HCT116 (cell line): ENCODE data around the gene FAM98C. TPM values are rescaled to one million over a fixed set of nuclear protein-coding genes. Genes with fewer than 3 reads are reported as not detected.

Experiments
- ATAC-seq: fragments of 200-7000 bp; cut with Tn5 transposase; 2 replicates; pipeline ENCODE4 v1.9.1; 2020; ENCODE audit warnings: mild to moderate bottlenecking, moderate library complexity
- BruUV-seq: library from RNA; stranded (reverse); fragments of 400-500 nt; replicated peaks from 2 replicates; lab custom pipeline; 2021; lab: Mats Ljungman, UMichigan
- CTCF ChIA-PET: fragments of 300-600 bp; sonication (Branson Sonifier 250); formaldehyde crosslinking; loops from one replicate; lab custom pipeline; 2021; ENCODE audit warnings: antibody characterized with exemption; lab: Charles Lee
- POLR2A ChIA-PET: fragments of 300-600, 350-600 bp; sonication (Branson Sonifier 250); formaldehyde crosslinking; loops from one replicate; lab custom pipeline; 2021; ENCODE audit warnings: antibody characterized with exemption; lab: Charles Lee
- RAD21 ChIA-PET, 2 experiments: fragments of 300-600 bp; sonication (Branson Sonifier 250); formaldehyde crosslinking; loops; one replicate each; lab custom pipeline; 2023; ENCODE audit warnings: low total read pairs in 2 of 2; ENCODE audit not compliant: uncharacterized antibody in 2 of 2, unreplicated experiment in 2 of 2, low non-redundant PET in 1 of 2; lab: Charles Lee
- DNase-seq: peaks from one replicate; pipeline ENCODE4 v3.0.0-alpha.2; 2010; ENCODE audit warnings: low read depth, low spot score
- H2AFZ ChIP-seq: fragments of 200-600 bp; shearing (Covaris generic), sonication (generic); 2 replicates; pipeline ENCODE4 v1.6.1; 2017; ENCODE audit warnings: low read depth, mixed run types, mixed read lengths, antibody characterized with exemption, low read length; ENCODE audit not compliant: poor library complexity, severe bottlenecking
- H3K27ac ChIP-seq: 2 replicates; pipeline ENCODE4 v1.5.1; 2012; ENCODE audit warnings: low read depth, low read length
- H3K27me3 ChIP-seq: fragments of 200-600 bp; sonication (generic); 2 replicates; pipeline ENCODE4 v1.6.1; 2016; ENCODE audit warnings: mixed run types, low read length, mixed read lengths; ENCODE audit not compliant: insufficient read depth
- H3K36me3 ChIP-seq, 2 experiments: fragments of 200-500 bp in 1 of 2; fragments of 200-600 bp in 1 of 2; sonication (Bioruptor generic) in 1 of 2; sonication (generic) in 1 of 2; 2 replicates each; pipeline versions ENCODE4 v1.5.1 to v1.6.1; 2014 to 2016; ENCODE audit warnings: low read length in 2 of 2, inconsistent platforms in 1 of 2, mixed read lengths in 1 of 2, mixed run types in 1 of 2; ENCODE audit not compliant: insufficient read depth in 2 of 2, control insufficient read depth in 1 of 2
- H3K4me1 ChIP-seq, 2 experiments: fragments of 200-600 bp in 1 of 2; sonication (generic) in 1 of 2; 2 replicates each; pipeline versions ENCODE4 v1.5.1 to v1.6.1; 2012 to 2017; ENCODE audit warnings: low read length in 2 of 2, inconsistent platforms in 1 of 2, mild to moderate bottlenecking in 1 of 2, mixed read lengths in 1 of 2, mixed run types in 1 of 2, moderate library complexity in 1 of 2; ENCODE audit not compliant: insufficient read depth in 2 of 2, control insufficient read depth in 1 of 2
- H3K4me2 ChIP-seq: fragments of 200-600 bp; sonication (generic); 2 replicates; pipeline ENCODE4 v1.6.1; 2017; ENCODE audit warnings: mixed run types, low read length, mixed read lengths
- H3K4me3 ChIP-seq, 2 experiments: fragments of 200-600 bp in 1 of 2; sonication (generic) in 1 of 2; replicated peaks in 1 of 2; 2 replicates each; pipeline ENCODE4 v1.5.1; 2011 to 2016; ENCODE audit warnings: low read length in 2 of 2, control low read depth in 1 of 2, low read depth in 1 of 2, mild to moderate bottlenecking in 1 of 2, mixed read lengths in 1 of 2, mixed run types in 1 of 2
- H3K79me2 ChIP-seq: fragments of 200-600 bp; sonication (generic); 2 replicates; pipeline ENCODE4 v1.6.1; 2017; ENCODE audit warnings: mild to moderate bottlenecking, mixed run types, low read length, moderate library complexity, mixed read lengths; ENCODE audit not compliant: insufficient read depth
- H3K9ac ChIP-seq: fragments of 200-600 bp; sonication (generic); 2 replicates; pipeline ENCODE4 v1.6.1; 2016; ENCODE audit warnings: low read length, mixed read lengths
- H3K9me2 ChIP-seq: fragments of 200-600 bp; sonication (generic), shearing (Covaris generic); 2 replicates; pipeline ENCODE4 v1.6.1; 2017; ENCODE audit warnings: mixed run types, mild to moderate bottlenecking, moderate library complexity; ENCODE audit not compliant: insufficient read depth
- H3K9me3 ChIP-seq, 2 experiments: fragments of 200-500 bp in 1 of 2; fragments of 200-600 bp in 1 of 2; sonication (Bioruptor generic) in 1 of 2; sonication (generic) in 1 of 2; 2 replicates each; pipeline ENCODE4 v1.6.1; 2014 to 2017; ENCODE audit warnings: low read length in 2 of 2, mixed read lengths in 2 of 2, inconsistent platforms in 1 of 2, low read depth in 1 of 2, mild to moderate bottlenecking in 1 of 2, mixed run types in 1 of 2, moderate library complexity in 1 of 2; ENCODE audit not compliant: control insufficient read depth in 1 of 2, insufficient read depth in 1 of 2
- H4K20me1 ChIP-seq: fragments of 200-600 bp; sonication (generic), shearing (Covaris generic); 2 replicates; pipeline ENCODE4 v1.6.1; 2017; ENCODE audit warnings: mixed run types, mild to moderate bottlenecking, moderate library complexity; ENCODE audit not compliant: insufficient read depth
- CBX3 ChIP-seq: IDR thresholded peaks from 2 replicates; pipeline ENCODE4 v1.6.1; 2012; ENCODE audit warnings: low read depth
- CEBPB ChIP-seq: IDR thresholded peaks from 2 replicates; pipeline ENCODE4 v1.6.1; 2012; ENCODE audit warnings: low read depth
- CTCF ChIP-seq, 3 experiments: fragments of 200-600 bp in 1 of 3; sonication (generic) in 1 of 3; IDR thresholded peaks in 2 of 3; conservative IDR thresholded peaks in 1 of 3; 2 replicates each; pipeline ENCODE4 v1.5.1; 2012 to 2017; ENCODE audit warnings: low read depth in 2 of 3, low read length in 2 of 3, antibody characterized with exemption in 1 of 3, borderline replicate concordance in 1 of 3, control low read depth in 1 of 3, mild to moderate bottlenecking in 1 of 3, mixed read lengths in 1 of 3, mixed run types in 1 of 3, moderate library complexity in 1 of 3; ENCODE audit not compliant: insufficient read depth in 1 of 3
- EGR1 ChIP-seq: IDR thresholded peaks from 2 replicates; pipeline ENCODE4 v1.6.1; 2012; ENCODE audit warnings: low read depth
- ELF1 ChIP-seq: IDR thresholded peaks from 2 replicates; pipeline ENCODE4 v1.6.1; 2012; ENCODE audit warnings: low read depth, borderline replicate concordance
- EZH2 ChIP-seq: fragments of 200-600 bp; sonication (generic); IDR thresholded peaks from 2 replicates; pipeline ENCODE4 v1.6.1; 2017; ENCODE audit warnings: antibody characterized with exemption, mixed run types
- POLR2A ChIP-seq: IDR thresholded peaks from 2 replicates; pipeline ENCODE4 v1.7.0; 2011; ENCODE audit warnings: borderline replicate concordance; ENCODE audit not compliant: insufficient read depth, insufficient read length; ENCODE audit errors: extremely low read depth
- POLR2AphosphoS5 ChIP-seq: IDR thresholded peaks from 2 replicates; pipeline ENCODE4 v1.6.1; 2011; ENCODE audit warnings: mild to moderate bottlenecking, low read depth, low read length, moderate library complexity
- RAD21 ChIP-seq: IDR thresholded peaks from 2 replicates; pipeline ENCODE4 v1.6.1; 2012; ENCODE audit warnings: low read depth, mild to moderate bottlenecking
- SIN3A ChIP-seq: IDR thresholded peaks from 2 replicates; pipeline ENCODE4 v1.6.1; 2012; ENCODE audit warnings: low read depth
- SRF ChIP-seq: IDR thresholded peaks from 2 replicates; pipeline ENCODE4 v1.6.1; 2012; ENCODE audit warnings: low read depth
- TCF7L2 ChIP-seq: IDR thresholded peaks from 2 replicates; pipeline ENCODE4 v1.7.0; 2011; ENCODE audit warnings: borderline replicate concordance, inconsistent platforms; ENCODE audit not compliant: insufficient read depth, insufficient read length; ENCODE audit errors: extremely low read depth
- ZNF274 ChIP-seq: fragments of 200-500 bp; sonication (Bioruptor generic); IDR thresholded peaks from 2 replicates; pipeline ENCODE4 v1.6.1; 2014; ENCODE audit warnings: mild to moderate bottlenecking, low read depth, low read length, inconsistent platforms
- intact Hi-C: fragments of 100-400 bp; cut with micrococcal nuclease; formaldehyde crosslinking; loops from 2 replicates; pipeline ENCODE4 v1.10.0; 2022
- total RNA-seq: library from RNA; stranded (reverse); gene quantifications from one replicate; pipeline ENCODE4 v1.2.1, GENCODE V29; 2021; ENCODE audit not compliant: unreplicated experiment
- TF ChIP-seq, protein P1 (sequence below): IDR thresholded peaks from 2 replicates; pipeline ENCODE4 v1.6.1; 2012

FAM98C gene
- total RNA-seq, 1 experiment from 2014 or later, result 33.8 TPM

DNA sequence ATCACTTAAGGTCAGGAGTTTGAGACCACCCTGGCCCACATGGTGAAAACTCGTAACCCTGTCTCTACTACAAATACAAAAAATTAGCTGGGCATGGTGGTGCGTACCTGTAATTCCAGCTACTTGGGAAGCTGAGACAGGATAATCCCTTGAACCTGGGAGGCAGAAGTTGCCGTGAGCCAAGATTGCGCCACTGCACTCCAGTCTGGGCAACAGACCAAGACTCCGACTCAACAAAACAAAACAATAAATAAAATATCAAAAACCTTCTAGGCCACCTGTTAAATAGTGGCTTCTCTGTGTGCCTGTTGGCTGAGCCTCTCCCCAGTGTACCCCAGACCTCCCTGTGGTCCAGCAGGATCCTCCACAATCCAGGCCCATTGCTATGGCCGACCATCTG, 31.8 kb upstream of the FAM98C start:
- Histone ChIP-seq H2AFZ (no peak overlapping the region), H3K27ac (no peak overlapping the region), H3K36me3 (peaks cover 0 to under 1% of the 10 kb centered on the region in 2 experiments; a peak in 2 of 4 replicates), H3K4me2 (no peak overlapping the region), H3K9me3 (no peaks in the 10 kb centered on the region), H3K27me3 (no peaks in the 10 kb centered on the region), H3K4me1 (peaks cover 9 to 14% of the 10 kb centered on the region in 2 experiments)
- RAD21 ChIA-PET, result interaction anchor here in 1 of 2 experiments (0.6 kb wide), 1 partner anchor 938 kb away, joined by 6 read pairs; no protein-coding TSS in a partner anchor
- intact Hi-C loops, result no loop called here
- no TSS peak for BruUV-seq
- TF ChIP-seq, protein P1, sequence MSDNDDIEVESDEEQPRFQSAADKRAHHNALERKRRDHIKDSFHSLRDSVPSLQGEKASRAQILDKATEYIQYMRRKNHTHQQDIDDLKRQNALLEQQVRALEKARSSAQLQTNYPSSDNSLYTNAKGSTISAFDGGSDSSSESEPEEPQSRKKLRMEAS, result no peak
- TF ChIP-seq POLR2A (no peak), RAD21 (no peak), TCF7L2 (no peak), EZH2 (no peak), EGR1 (no peak), POLR2AphosphoS5 (no peak), CTCF (IDR thresholded peaks at IDR 0.05 in 2 of 3, conservative IDR thresholded peaks at IDR 0.05 in 1 of 3; ENCODE audit: borderline replicate concordance in 1 of 3, insufficient read depth in 1 of 3, low read depth in 2 of 3, low read length in 2 of 3) (no peak), ELF1 (no peak), SRF (no peak), SIN3A (no peak), ZNF274 (no peak), CEBPB (no peak), CBX3 (no peak)
- TF ChIP-seq, all 23 proteins: peak for 0
- H3K9ac ChIP-seq, result no peak overlapping the region
- ChIA-PET POLR2A (no interaction called here), CTCF (no interaction called here)
- ATAC-seq, result no peak
- H3K79me2 ChIP-seq, result peaks cover 15% of the 10 kb centered on the region
- DNase-seq, result no peak
- H3K4me3 ChIP-seq, result no peak overlapping the region
- H4K20me1 ChIP-seq, result no peaks in the 10 kb centered on the region
- H3K9me2 ChIP-seq, result no peaks in the 10 kb centered on the region
